HEK293 (cell line): ENCODE results near the gene DUSP2.

Experiments
- CTCF ChIA-PET: fragments of 350-600 bp; formaldehyde crosslinking; extraction: SDS; loops from one replicate; lab custom pipeline; 2021; ENCODE audit warnings: antibody characterized with exemption; lab: Yijun Ruan, JAX
- POLR2A ChIA-PET: fragments of 300-600 bp; formaldehyde crosslinking; extraction: SDS; loops from one replicate; lab custom pipeline; 2020; ENCODE audit warnings: antibody characterized with exemption, inconsistent platforms; lab: Yijun Ruan, JAX
- H3K27ac ChIP-seq: fragments of 200-500 bp; sonication (Bioruptor generic); 2 replicates; pipeline ENCODE4 v1.5.1; 2014; ENCODE audit warnings: low read depth, low read length, control low read depth, inconsistent platforms; ENCODE audit errors: extremely low read depth
- H3K36me3 ChIP-seq, 2 experiments: fragments of 200-500 bp in 1 of 2; sonication (Bioruptor generic) in 1 of 2; 1 replicate in 1 of 2; 2 replicates in 1 of 2; pipeline ENCODE4 v1.5.1; 2014 to 2017; ENCODE audit warnings: inconsistent platforms in 2 of 2, low read length in 2 of 2; ENCODE audit not compliant: control insufficient read depth in 2 of 2, insufficient read depth in 1 of 2
- H3K4me1 ChIP-seq: fragments of 200-500 bp; sonication (Bioruptor generic); 2 replicates; pipeline ENCODE4 v1.5.1; 2014; ENCODE audit warnings: mild to moderate bottlenecking, low read length, inconsistent platforms; ENCODE audit not compliant: control insufficient read depth, insufficient read depth
- H3K4me3 ChIP-seq: 2 replicates; pipeline ENCODE4 v1.5.1; 2011; ENCODE audit warnings: low read depth, mild to moderate bottlenecking, control low read depth, low read length, moderate library complexity
- H3K9me3 ChIP-seq: fragments of 200-500 bp; sonication (Bioruptor generic); 2 replicates; pipeline ENCODE4 v1.5.1; 2014; ENCODE audit warnings: low read depth, low read length, inconsistent platforms; ENCODE audit not compliant: control insufficient read depth, insufficient read depth
- ATF2 ChIP-seq: fragments of 450-650 bp; formaldehyde crosslinking; IDR thresholded peaks from 2 replicates; pipeline ENCODE4 v1.5.1; 2016; ENCODE audit warnings: missing biosample characterization, missing genetic modification characterization, low read depth
- KLF7 ChIP-seq: fragments of 450-650 bp; formaldehyde crosslinking; IDR thresholded peaks from 2 replicates; pipeline ENCODE4 v1.5.1; 2016; ENCODE audit warnings: missing biosample characterization, missing genetic modification characterization, borderline replicate concordance
- MYNN ChIP-seq: fragments of 450-650 bp; formaldehyde crosslinking; IDR thresholded peaks from 2 replicates; pipeline ENCODE4 v1.5.1; 2016; ENCODE audit warnings: missing biosample characterization, missing genetic modification characterization, borderline replicate concordance
- ZBTB44 ChIP-seq: fragments of 450-650 bp; IDR thresholded peaks from 2 replicates; pipeline ENCODE4 v1.5.1; 2018; ENCODE audit warnings: missing biosample characterization, mild to moderate bottlenecking, missing genetic modification characterization
- ZBTB8A ChIP-seq: fragments of 450-650 bp; formaldehyde crosslinking; IDR thresholded peaks from 2 replicates; pipeline ENCODE4 v1.5.1; 2016; ENCODE audit warnings: missing biosample characterization, missing genetic modification characterization
- ZNF138 ChIP-seq: fragments of 450-650 bp; formaldehyde crosslinking; IDR thresholded peaks from 2 replicates; pipeline ENCODE4 v1.5.1; 2016; ENCODE audit warnings: missing biosample characterization, missing genetic modification characterization, borderline replicate concordance
- ZNF157 ChIP-seq: fragments of 450-650 bp; formaldehyde crosslinking; IDR thresholded peaks from 2 replicates; pipeline ENCODE4 v1.5.1; 2016; ENCODE audit warnings: missing biosample characterization, missing genetic modification characterization
- ZNF169 ChIP-seq: fragments of 450-650 bp; formaldehyde crosslinking; IDR thresholded peaks from 2 replicates; pipeline ENCODE4 v1.5.1; 2016; ENCODE audit warnings: missing biosample characterization, missing genetic modification characterization
- ZNF19 ChIP-seq: fragments of 450-650 bp; formaldehyde crosslinking; IDR thresholded peaks from 2 replicates; pipeline ENCODE4; 2016; ENCODE audit warnings: missing biosample characterization, missing genetic modification characterization, low read depth
- ZNF266 ChIP-seq: fragments of 450-650 bp; formaldehyde crosslinking; IDR thresholded peaks from 2 replicates; pipeline ENCODE4 v1.5.1; 2016; ENCODE audit warnings: missing biosample characterization, missing genetic modification characterization, low read depth
- ZNF394 ChIP-seq: fragments of 450-650 bp; formaldehyde crosslinking; IDR thresholded peaks from 2 replicates; pipeline ENCODE4 v1.5.1; 2016; ENCODE audit warnings: missing biosample characterization, missing genetic modification characterization, mild to moderate bottlenecking, moderate library complexity, borderline replicate concordance
- ZNF449 ChIP-seq: fragments of 450-650 bp; formaldehyde crosslinking; IDR thresholded peaks from 2 replicates; pipeline ENCODE4 v1.5.1; 2017; ENCODE audit warnings: missing biosample characterization, mild to moderate bottlenecking, missing genetic modification characterization, moderate library complexity
- ZNF548 ChIP-seq: fragments of 450-650 bp; formaldehyde crosslinking; IDR thresholded peaks from 2 replicates; pipeline ENCODE4 v1.5.1; 2016; ENCODE audit warnings: missing biosample characterization, missing genetic modification characterization
- ZNF560 ChIP-seq: fragments of 450-650 bp; formaldehyde crosslinking; IDR thresholded peaks from 2 replicates; pipeline ENCODE4 v1.5.1; 2017; ENCODE audit warnings: missing biosample characterization, missing genetic modification characterization, borderline replicate concordance
- ZNF571 ChIP-seq: fragments of 450-650 bp; formaldehyde crosslinking; IDR thresholded peaks from 2 replicates; pipeline ENCODE4 v1.5.0; 2017; ENCODE audit warnings: missing biosample characterization, missing genetic modification characterization
- ZNF600 ChIP-seq: fragments of 450-650 bp; formaldehyde crosslinking; IDR thresholded peaks from 2 replicates; pipeline ENCODE4 v1.5.1; 2016; ENCODE audit warnings: missing biosample characterization, missing genetic modification characterization
- ZNF623 ChIP-seq: fragments of 450-650 bp; formaldehyde crosslinking; IDR thresholded peaks from 2 replicates; pipeline ENCODE4 v1.5.1; 2016; ENCODE audit warnings: missing biosample characterization, missing genetic modification characterization
- ZSCAN5A ChIP-seq: fragments of 450-650 bp; formaldehyde crosslinking; IDR thresholded peaks from 2 replicates; pipeline ENCODE4 v1.5.1; 2016; ENCODE audit warnings: missing biosample characterization, missing genetic modification characterization

The DUSP2 gene

GRCh38 chr2:96122391-96122790, 22.8 kb downstream of the DUSP2 start:
- no peaks in the 10 kb centered on the region for H3K9me3 ChIP-seq
- H3K36me3 ChIP-seq: no peaks in the 10 kb centered on the region
- TF ChIP-seq ZNF560 (tag by site-specific recombination) (no peak), ZNF266 (tag by site-specific recombination) (no peak), ZNF394 (no peak), ZNF19 (no peak), ZNF449 (no peak), ZSCAN5A (tag by site-specific recombination) (no peak), ZNF571 (tag by site-specific recombination) (no peak), ATF2 (tag by site-specific recombination) (no peak), ZBTB44 (no peak), MYNN (tag by site-specific recombination) (no peak), ZNF548 (tag by site-specific recombination) (no peak), ZNF169 (tag by site-specific recombination) (no peak)
- H3K27ac ChIP-seq: no peak overlapping the region
- no peak overlapping the region for H3K4me3 ChIP-seq
- POLR2A ChIA-PET: no interaction called here
- H3K4me1 ChIP-seq: no peaks in the 10 kb centered on the region
- CTCF ChIA-PET: no interaction called here

GRCh38 chr2:96121414-96121813, 23.8 kb downstream of the DUSP2 start:
- Histone ChIP-seq H3K4me3 (no peak overlapping the region), H3K9me3 (no peaks in the 10 kb centered on the region), H3K27ac (no peak overlapping the region), H3K4me1 (no peaks in the 10 kb centered on the region), H3K36me3 (no peaks in the 10 kb centered on the region)
- POLR2A ChIA-PET: no interaction called here
- TF ChIP-seq ZNF623 (tag by site-specific recombination): peak; percentile 91
- TF ChIP-seq ZBTB8A (tag by site-specific recombination): no peak
- CTCF ChIA-PET: interaction anchor here (0.6 kb wide), 1 partner anchor 108 kb away, joined by 3 read pairs; no protein-coding TSS in a partner anchor

GRCh38 chr2:96120991-96121390, 24.2 kb downstream of the DUSP2 start:
- no peak for TF ChIP-seq ZNF157 (tag by site-specific recombination)
- no peak for TF ChIP-seq KLF7 (tag by site-specific recombination)
- no peak for TF ChIP-seq ZNF138 (tag by site-specific recombination)
- no peak for TF ChIP-seq ZNF600 (tag by site-specific recombination)
- CTCF ChIA-PET: interaction anchor here (0.6 kb wide), 1 partner anchor 108 kb away, joined by 3 read pairs; no protein-coding TSS in a partner anchor
- Histone ChIP-seq H3K27ac (no peak overlapping the region), H3K4me1 (no peaks in the 10 kb centered on the region), H3K36me3 (no peaks in the 10 kb centered on the region), H3K9me3 (no peaks in the 10 kb centered on the region), H3K4me3 (no peak overlapping the region)
- POLR2A ChIA-PET: no interaction called here
